PC-9 (cell line): ENCODE measurements around the gene ATG2B. TPM values are rescaled to one million over a fixed set of nuclear protein-coding genes. Genes with fewer than 3 reads are reported as not detected.

ENCODE experiments used
- BruUV-seq: library from RNA; stranded (reverse); fragments of 400-500 nt; replicated peaks from 2 replicates; lab custom pipeline; 2021; lab: Mats Ljungman, UMichigan
- CTCF ChIA-PET: fragments of 300-600 bp; sonication (Branson Sonifier 250); formaldehyde crosslinking; loops from one replicate; lab custom pipeline; 2022; ENCODE audit warnings: antibody characterized with exemption; lab: Charles Lee
- POLR2A ChIA-PET: fragments of 300-600 bp; sonication (Branson Sonifier 250); formaldehyde crosslinking; loops from one replicate; lab custom pipeline; 2022; ENCODE audit warnings: antibody characterized with exemption; ENCODE audit not compliant: unreplicated experiment; lab: Charles Lee
- DNase-seq, 2 experiments: peaks; one replicate each; pipeline versions ENCODE4 v3.0.0 to v3.0.0-alpha.2; 2015 to 2022; ENCODE audit warnings: mixed read lengths in 1 of 2
- H2AFZ ChIP-seq: fragments of 200-600 bp; sonication (generic); 2 replicates; pipeline ENCODE4 v1.8.1; 2017; ENCODE audit warnings: antibody characterized with exemption
- H3F3A ChIP-seq: fragments of 200-600 bp; sonication (generic); 2 replicates; pipeline ENCODE4 v1.8.1; 2017; ENCODE audit warnings: antibody characterized with exemption, mild to moderate bottlenecking, low read depth; ENCODE audit not compliant: insufficient read depth
- H3K27ac ChIP-seq: fragments of 200-600 bp; sonication (generic); 2 replicates; pipeline ENCODE4 v1.6.1; 2016; ENCODE audit warnings: mixed run types
- H3K27me3 ChIP-seq: fragments of 200-600 bp; sonication (generic); 2 replicates; pipeline ENCODE4 v1.6.1; 2016; ENCODE audit warnings: low read depth, mixed run types; ENCODE audit not compliant: insufficient read depth
- H3K36me3 ChIP-seq: fragments of 200-600 bp; sonication (generic); 2 replicates; pipeline ENCODE4 v1.6.1; 2016; ENCODE audit warnings: low read depth, mixed run types
- H3K4me1 ChIP-seq: fragments of 200-600 bp; sonication (generic); replicated peaks from 2 replicates; pipeline ENCODE4 v1.6.1; 2016; ENCODE audit warnings: mixed run types; ENCODE audit not compliant: insufficient read depth
- H3K4me2 ChIP-seq: fragments of 200-600 bp; sonication (generic); 2 replicates; pipeline ENCODE4 v1.6.1; 2017; ENCODE audit warnings: mixed run types
- H3K4me3 ChIP-seq: fragments of 200-600 bp; sonication (generic); 2 replicates; pipeline ENCODE4 v1.6.1; 2016; ENCODE audit warnings: mixed run types
- H3K79me2 ChIP-seq: fragments of 200-600 bp; sonication (generic); 2 replicates; pipeline ENCODE4 v1.6.1; 2017; ENCODE audit warnings: low read depth, mixed run types
- H3K9me2 ChIP-seq: fragments of 200-600 bp; sonication (generic); 2 replicates; pipeline ENCODE4 v1.8.1; 2017; ENCODE audit warnings: mild to moderate bottlenecking; ENCODE audit not compliant: insufficient read depth
- H3K9me3 ChIP-seq: fragments of 200-600 bp; sonication (generic); 2 replicates; pipeline ENCODE4 v1.8.1; 2016; ENCODE audit warnings: low read depth; ENCODE audit not compliant: insufficient read depth
- H4K20me1 ChIP-seq: fragments of 200-600 bp; sonication (generic); 2 replicates; pipeline ENCODE4 v1.8.1; 2017; ENCODE audit not compliant: insufficient read depth
- EZH2 ChIP-seq: fragments of 200-600 bp; sonication (generic); IDR thresholded peaks from 2 replicates; pipeline ENCODE4 v1.8.0; 2017; ENCODE audit warnings: antibody characterized with exemption, low read depth
- intact Hi-C: fragments of 100-400 bp; cut with micrococcal nuclease; formaldehyde crosslinking; loops from one replicate; pipeline ENCODE4 v1.10.0; 2022; ENCODE audit not compliant: unreplicated experiment
- total RNA-seq: library from RNA; stranded (reverse); gene quantifications from 2 replicates; pipeline ENCODE4 v1.2.3, GENCODE V29; 2021
- TF ChIP-seq, protein P1 (sequence below): fragments of 200-600 bp; sonication (generic); conservative IDR thresholded peaks from 2 replicates; pipeline ENCODE4 v1.6.1; 2017; ENCODE audit warnings: mixed run types, antibody characterized with exemption, mild to moderate bottlenecking, moderate library complexity

ATG2B gene
- total RNA-seq, 1 experiment from 2014 or later: 6.6 TPM

DNA sequence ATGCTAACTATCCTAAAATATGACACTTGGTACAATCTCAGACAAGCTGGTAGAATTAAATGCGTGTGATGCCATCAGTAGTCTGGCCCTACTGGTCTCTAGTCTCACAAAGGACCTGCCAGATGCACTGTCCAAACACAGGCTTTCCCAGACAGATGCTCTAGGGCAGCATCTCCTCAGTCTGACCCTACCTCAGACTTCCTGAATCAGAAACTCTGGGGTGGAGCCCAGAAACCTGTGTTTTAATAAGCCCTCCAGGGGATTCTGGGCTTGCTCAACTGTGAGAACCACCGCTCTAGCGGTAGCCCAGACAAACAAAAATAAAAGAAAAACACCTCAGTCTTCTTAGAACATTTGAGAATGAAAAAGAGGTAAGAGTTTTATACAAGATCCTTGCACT, 59.2 kb downstream of the ATG2B start:
- TF ChIP-seq, protein P1, sequence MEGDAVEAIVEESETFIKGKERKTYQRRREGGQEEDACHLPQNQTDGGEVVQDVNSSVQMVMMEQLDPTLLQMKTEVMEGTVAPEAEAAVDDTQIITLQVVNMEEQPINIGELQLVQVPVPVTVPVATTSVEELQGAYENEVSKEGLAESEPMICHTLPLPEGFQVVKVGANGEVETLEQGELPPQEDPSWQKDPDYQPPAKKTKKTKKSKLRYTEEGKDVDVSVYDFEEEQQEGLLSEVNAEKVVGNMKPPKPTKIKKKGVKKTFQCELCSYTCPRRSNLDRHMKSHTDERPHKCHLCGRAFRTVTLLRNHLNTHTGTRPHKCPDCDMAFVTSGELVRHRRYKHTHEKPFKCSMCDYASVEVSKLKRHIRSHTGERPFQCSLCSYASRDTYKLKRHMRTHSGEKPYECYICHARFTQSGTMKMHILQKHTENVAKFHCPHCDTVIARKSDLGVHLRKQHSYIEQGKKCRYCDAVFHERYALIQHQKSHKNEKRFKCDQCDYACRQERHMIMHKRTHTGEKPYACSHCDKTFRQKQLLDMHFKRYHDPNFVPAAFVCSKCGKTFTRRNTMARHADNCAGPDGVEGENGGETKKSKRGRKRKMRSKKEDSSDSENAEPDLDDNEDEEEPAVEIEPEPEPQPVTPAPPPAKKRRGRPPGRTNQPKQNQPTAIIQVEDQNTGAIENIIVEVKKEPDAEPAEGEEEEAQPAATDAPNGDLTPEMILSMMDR: no peak
- no peak for TF ChIP-seq EZH2
- DNase-seq: no peak
- BruUV-seq: no TSS peak
- Histone ChIP-seq H3K36me3 (no peaks in the 10 kb centered on the region), H2AFZ (no peak overlapping the region), H3K9me2 (no peaks in the 10 kb centered on the region), H3K27me3 (no peaks in the 10 kb centered on the region), H3K79me2 (no peaks in the 10 kb centered on the region), H3K4me2 (no peak overlapping the region), H4K20me1 (no peaks in the 10 kb centered on the region), H3K9me3 (no peaks in the 10 kb centered on the region), H3K4me3 (no peak overlapping the region), H3K4me1 (no peaks in the 10 kb centered on the region), H3F3A (no peaks in the 10 kb centered on the region), H3K27ac (no peak overlapping the region)
- ChIA-PET CTCF (no interaction called here), POLR2A (no interaction called here)
- intact Hi-C loops: no loop called here

DNA sequence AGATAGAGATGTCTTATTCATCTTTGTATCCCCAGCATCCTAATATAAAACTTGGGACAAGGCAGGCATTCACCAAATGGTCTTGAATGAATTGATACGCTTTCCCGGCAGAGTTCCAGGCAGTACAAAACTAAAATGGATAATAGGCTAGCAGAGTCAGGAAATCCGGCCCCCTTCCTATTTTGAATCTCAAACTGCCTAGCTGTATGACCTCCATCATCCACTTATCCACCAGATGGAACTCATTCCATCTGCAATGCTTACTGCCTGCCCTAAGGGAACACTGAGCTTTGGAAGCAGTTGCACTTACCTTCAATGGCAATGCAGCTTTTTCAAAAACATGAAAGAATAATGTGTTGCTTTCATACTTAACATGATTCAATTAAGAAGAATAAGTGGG, 63.7 kb downstream of the ATG2B start:
- no peaks in the 10 kb centered on the region for H3K9me2 ChIP-seq
- H3F3A ChIP-seq: no peaks in the 10 kb centered on the region
- no peak overlapping the region for H3K27ac ChIP-seq
- H2AFZ ChIP-seq: no peak overlapping the region
- DNase-seq: no peak
- H3K9me3 ChIP-seq: no peaks in the 10 kb centered on the region
- H3K4me1 ChIP-seq: no peaks in the 10 kb centered on the region
- intact Hi-C loops: no loop called here
- H3K4me3 ChIP-seq: no peak overlapping the region
- BruUV-seq: no TSS peak
- H3K36me3 ChIP-seq: no peaks in the 10 kb centered on the region
- H3K4me2 ChIP-seq: no peak overlapping the region
- no peaks in the 10 kb centered on the region for H3K79me2 ChIP-seq
- TF ChIP-seq, protein P1: no peak
- TF ChIP-seq EZH2: no peak
- H3K27me3 ChIP-seq: no peaks in the 10 kb centered on the region
- no peaks in the 10 kb centered on the region for H4K20me1 ChIP-seq
- POLR2A ChIA-PET: no interaction called here
- CTCF ChIA-PET: no interaction called here

DNA sequence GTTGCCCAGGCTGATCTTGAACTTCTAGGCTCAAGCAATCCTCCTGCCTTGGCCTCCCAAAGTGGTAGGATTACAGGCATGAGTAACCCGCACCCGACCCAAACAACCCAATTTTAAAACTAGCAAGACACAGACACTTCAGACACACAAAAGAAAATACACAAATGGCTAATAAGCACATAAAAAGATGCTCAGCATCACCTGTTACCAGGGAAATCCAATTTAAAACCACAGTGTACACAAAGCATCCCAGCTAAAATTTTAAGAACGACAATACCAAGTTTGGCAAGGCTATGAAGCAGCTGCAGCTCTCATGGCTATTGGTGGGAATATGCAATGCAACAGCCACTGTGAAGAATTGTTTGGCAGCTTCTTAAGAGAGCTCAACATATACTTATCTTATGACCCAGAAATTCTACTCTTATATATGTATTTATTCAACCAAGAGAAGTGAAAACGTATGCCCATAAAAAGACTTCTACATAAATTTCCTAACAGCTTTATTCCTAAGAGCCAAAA, 65.1 kb downstream of the ATG2B start:
- no peak for DNase-seq
- Histone ChIP-seq H3K9me3 (no peaks in the 10 kb centered on the region), H3F3A (no peaks in the 10 kb centered on the region), H3K9me2 (no peaks in the 10 kb centered on the region), H3K4me1 (no peaks in the 10 kb centered on the region), H4K20me1 (no peaks in the 10 kb centered on the region), H3K36me3 (no peaks in the 10 kb centered on the region), H3K27ac (no peak overlapping the region), H3K4me3 (no peak overlapping the region), H3K79me2 (no peaks in the 10 kb centered on the region), H2AFZ (no peak overlapping the region), H3K4me2 (no peak overlapping the region), H3K27me3 (no peaks in the 10 kb centered on the region)
- intact Hi-C loops: loop anchor here (2.0 kb wide), 1 partner anchor 127 kb away; no protein-coding TSS in a partner anchor
- CTCF ChIA-PET: no interaction called here
- TF ChIP-seq, protein P1: no peak
- TF ChIP-seq EZH2: no peak
- POLR2A ChIA-PET: no interaction called here
- no TSS peak for BruUV-seq
